ENCODE results near the gene NUP205.

DNA sequence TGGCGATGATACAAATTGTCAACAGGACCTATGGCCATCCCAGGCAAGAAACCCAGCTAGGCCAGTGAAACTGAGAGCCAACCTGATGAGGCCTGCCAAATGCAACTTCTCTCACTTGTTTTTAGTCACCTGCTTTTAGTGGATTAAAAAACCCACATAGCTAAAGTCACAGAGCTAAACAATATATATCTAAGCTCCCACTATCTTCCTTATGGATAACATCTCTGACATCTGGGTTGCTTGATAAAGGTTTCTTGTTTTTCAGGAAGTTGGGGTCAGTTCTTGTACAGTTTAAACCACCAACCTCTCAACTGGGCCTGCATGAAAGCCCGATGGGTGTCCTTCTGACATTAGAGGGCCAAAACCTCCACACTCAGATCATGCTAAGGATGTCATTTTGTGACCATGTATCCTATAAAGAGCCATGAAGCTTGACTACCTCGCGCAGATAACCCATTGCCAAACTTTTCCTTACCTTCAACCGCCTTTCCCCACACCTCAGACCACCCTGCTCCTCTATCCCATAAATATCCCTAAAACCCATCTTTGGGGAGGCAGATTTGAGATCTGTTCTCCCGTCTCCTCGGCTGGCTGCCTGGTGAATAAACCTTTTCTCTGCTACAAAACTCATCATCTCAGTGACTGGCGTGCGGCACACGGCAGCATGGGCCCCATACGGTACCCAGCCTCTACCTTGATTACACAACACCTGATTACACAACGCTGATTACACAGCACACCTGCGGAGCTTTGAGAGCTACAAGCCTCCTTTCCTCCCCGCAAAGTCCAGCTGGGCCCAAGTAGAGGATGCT lies 103.8 kb downstream of the NUP205 start:
- TF ChIP-seq CTCF (IDR thresholded peaks at IDR 0.05; ENCODE audit: low read depth, low read length) = no peak
- TF ChIP-seq POLR2A (IDR thresholded peaks at IDR 0.05; ENCODE audit: extremely low read depth, insufficient read length) = no peak
